GM13976 (cell line): Measurements from ENCODE around the gene ZNRF1.

ENCODE experiments used
- DNase-seq: peaks from one replicate; pipeline ENCODE4 v3.0.0; 2012; ENCODE audit warnings: low spot score
- CTCF ChIP-seq: IDR thresholded peaks from 2 replicates; pipeline ENCODE4 v1.5.1; 2012; ENCODE audit warnings: borderline replicate concordance, mild to moderate bottlenecking; ENCODE audit not compliant: insufficient read depth; ENCODE audit errors: extremely low read depth, missing control alignments, control extremely low read depth
- in situ Hi-C: fragments of 300-500 bp; cut with MboI; formaldehyde crosslinking; loops from one replicate; pipeline ENCODE4 v1.12.0; 2022; ENCODE audit warnings: low sequenced_read_pairs, mixed read lengths, inconsistent platforms; ENCODE audit not compliant: unreplicated experiment

Gene ZNRF1

GRCh38 chr16:75066861-75067447 is 68.1 kb downstream of the ZNRF1 start:
- TF ChIP-seq CTCF = no peak
- no peak for DNase-seq
- in situ Hi-C loops = no loop called here

GRCh38 chr16:75068085-75069031 is 69.5 kb downstream of the ZNRF1 start:
- in situ Hi-C loops = no loop called here
- DNase-seq = no peak
- no peak for TF ChIP-seq CTCF

DNA sequence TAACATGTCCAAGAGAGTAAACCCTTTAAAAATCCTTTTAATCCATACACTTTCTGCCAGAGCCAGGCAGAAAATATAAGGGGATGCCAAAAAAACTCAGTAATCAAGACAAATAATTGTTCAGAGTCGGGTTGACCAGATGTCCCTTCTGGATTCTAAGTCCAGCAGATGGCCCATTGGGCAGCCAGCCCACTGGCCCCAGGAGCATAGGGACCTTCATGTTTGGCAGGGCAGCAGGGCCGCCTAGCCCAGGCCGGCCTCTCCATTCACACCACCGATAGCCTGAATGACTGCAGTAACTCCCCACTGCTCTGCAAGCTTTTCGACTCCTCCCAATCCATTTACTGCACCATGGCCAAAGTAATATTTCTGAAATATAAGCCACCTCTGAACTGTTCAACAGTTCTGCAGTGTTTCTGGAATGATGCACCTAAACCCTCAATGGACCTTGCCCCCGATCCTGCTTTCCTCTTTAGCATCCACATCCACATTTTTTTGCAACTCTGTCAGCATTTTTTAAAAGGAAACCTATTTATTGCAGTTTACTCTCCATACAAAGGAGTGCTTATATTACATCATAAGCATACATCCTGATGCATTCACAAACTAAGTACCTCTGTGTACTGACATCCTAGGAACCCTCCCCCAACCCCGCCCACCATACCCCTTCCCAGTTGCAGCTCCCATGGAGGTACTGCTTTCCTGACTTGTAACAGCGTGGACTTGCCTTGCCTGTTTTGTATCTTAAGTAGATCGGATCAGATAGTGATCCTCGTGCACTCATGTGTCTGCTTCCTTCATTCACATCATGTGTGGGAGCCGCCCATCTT is 71.4 kb downstream of the ZNRF1 start:
- TF ChIP-seq CTCF = no peak
- in situ Hi-C loops = no loop called here
- DNase-seq = no peak

GRCh38 chr16:75071621-75072020 is 72.8 kb downstream of the ZNRF1 start:
- no peak for TF ChIP-seq CTCF
- in situ Hi-C loops = no loop called here

DNA sequence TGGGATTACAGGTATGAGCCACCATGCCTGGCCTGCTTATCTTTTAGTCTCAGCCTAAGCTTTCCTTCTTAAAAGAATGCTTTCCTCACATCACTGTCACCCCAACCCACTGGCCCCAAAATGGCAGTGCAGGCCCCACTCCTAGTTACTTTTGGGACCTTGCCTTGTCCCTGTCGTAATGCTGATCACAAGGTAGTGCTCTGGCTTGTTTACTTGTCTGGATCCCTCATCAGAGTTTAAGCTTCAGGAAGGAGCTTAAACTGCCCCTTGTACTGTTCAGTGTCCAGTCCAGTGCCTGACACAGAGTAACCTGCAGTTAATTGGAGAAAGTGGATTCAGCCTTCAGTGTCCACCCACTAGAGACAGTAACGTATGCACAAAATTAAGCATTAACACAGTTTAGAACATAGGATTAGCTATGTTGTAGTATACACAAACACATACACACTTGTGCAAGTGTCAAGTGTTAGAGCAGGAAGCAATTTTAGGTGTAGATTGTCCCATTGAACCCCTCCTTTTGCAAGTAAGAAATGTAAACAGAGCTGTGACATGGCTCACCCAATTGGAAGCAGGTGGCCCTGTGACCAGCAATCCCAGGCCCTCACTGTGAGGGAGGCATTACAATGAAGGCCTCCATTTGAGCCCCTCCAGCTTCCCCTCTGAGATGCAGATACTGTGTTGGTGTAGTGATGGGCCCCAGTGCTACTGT is 73.6 kb downstream of the ZNRF1 start:
- TF ChIP-seq CTCF = no peak
- DNase-seq = no peak
- in situ Hi-C loops = no loop called here

More at GRCh38 chr16:75071621-75072020, 72.8 kb downstream of the ZNRF1 start:
- no peak for DNase-seq
